NCI-H460 (cell line): Measurements from ENCODE around the gene TSPYL1. TPM values are rescaled to one million over a fixed set of nuclear protein-coding genes. Genes with fewer than 3 reads are reported as not detected.
"Not testable (repeated sequence)": the region's sequence is repeated elsewhere in the genome, so short reads cannot be mapped to it uniquely, and the experiment has no call there.

Source experiments
- DNase-seq: peaks from one replicate; pipeline ENCODE4 v3.0.0-alpha.2; 2016; ENCODE audit warnings: low read depth; ENCODE audit errors: extremely low read depth
- polyA plus RNA-seq: library from polyadenylated mRNA; depleted of rRNA; stranded (reverse); fragments of >200 nt; gene quantifications from 2 replicates; pipeline ENCODE4 v1.2.3, GENCODE V29; 2014; cell fraction: nucleus; rRNA removed
- total RNA-seq: library from RNA; depleted of rRNA; stranded (reverse); fragments of >200 nt; shearing (Covaris generic); gene quantifications from 2 replicates; pipeline ENCODE4 v1.2.3, GENCODE V29; 2014; rRNA removed

The TSPYL1 gene
- 32.3 and 34.6 TPM in 2 replicates for total RNA-seq
- 13.4 and 15.2 TPM in 2 replicates for polyA plus RNA-seq

DNA sequence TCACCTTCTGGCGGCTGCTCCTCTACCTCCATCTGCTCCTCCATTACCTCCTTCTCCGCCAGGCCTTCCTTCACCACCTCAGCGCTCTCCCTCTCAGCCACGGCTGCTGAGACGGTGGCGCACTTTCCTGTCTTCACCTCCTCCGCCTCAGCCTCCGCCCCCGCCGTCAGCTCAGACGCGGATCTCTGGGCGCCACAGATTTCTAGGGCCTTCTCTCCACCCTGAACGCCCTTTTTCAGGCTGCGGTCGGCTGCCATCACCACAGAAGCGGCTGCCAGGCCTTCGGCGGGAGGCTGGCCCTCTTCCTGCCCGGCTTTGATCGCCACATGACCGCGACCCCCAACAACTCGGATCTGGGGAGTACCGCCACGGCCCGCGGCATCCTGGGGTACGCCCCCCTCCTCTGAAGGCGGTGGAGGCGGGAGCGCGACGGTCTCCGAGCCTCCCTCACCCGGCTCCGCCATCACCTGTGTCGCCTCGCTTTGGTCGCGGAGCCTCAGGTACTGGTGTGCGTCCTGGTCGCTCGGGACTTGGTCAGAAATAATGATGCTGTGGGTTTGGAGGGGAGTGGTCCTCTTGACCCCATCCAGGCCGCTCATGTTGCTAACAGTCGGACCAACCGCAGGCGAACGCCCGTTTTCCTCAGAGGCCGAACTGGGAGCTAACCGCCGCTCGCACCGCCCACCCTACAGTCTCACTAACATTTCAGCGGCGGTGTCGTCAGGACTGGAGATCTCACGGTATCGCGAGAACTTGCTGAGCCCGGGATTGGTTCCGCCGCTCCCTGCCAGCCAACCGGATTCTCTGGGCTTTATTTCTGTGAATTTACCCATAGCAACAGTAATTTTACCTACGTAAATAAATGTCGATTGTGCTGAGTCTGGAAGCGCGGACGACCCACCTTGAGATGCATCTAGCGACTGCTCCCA, at the start of gene TSPYL1:
TSS of gene TSPYL1 (minus strand) at position 699 of the 929 bp plus-strand sequence. CDS start at position 599, 100 bp downstream.
- peak; percentile 93 for DNase-seq

DNA sequence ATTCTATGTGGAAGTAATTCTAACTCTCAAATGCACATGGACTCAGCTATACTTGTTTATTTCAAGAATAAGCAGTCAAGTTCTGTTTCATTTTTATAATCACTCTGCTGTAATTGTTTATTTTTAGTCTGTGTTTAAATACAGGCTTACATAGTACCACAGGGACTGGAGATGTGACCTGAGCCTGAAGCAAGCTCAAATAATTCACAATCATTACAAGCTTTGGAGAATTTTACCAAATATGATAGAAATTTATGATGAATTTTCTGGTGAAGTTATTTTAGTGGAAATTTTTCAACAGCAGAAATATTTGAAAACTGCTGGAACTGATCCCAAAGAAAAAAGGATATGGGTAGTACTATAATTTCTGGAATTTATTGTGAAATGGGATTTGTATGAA, 49.4 kb upstream of the TSPYL1 start:
- DNase-seq: no peak

- no peak for DNase-seq
These were observed 48.8 kb upstream of the TSPYL1 start for GRCh38 chr6:116328528-116328903.

- no peak for DNase-seq
These were observed 48.2 kb upstream of the TSPYL1 start for GRCh38 chr6:116327803-116328527.

DNA sequence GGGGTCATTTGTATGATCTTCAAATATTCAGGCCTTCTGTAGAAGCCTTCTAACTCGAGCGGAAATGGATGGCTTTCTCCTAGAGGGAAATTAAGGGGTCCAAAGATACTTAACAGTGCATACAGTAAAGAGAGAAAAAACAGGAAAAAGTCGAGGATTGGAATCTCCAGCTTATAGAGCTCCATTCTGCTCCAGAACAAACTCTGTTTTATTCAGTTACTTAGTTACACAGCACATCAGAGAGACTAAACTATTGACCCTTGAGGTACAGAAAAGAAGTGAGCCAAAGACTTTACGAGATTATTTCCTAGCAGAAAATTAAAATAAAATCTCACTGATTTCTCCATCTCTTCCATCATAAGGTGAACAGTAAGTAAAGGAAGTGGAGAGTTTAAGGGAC, 47.3 kb upstream of the TSPYL1 start:
- no peak for DNase-seq

DNA sequence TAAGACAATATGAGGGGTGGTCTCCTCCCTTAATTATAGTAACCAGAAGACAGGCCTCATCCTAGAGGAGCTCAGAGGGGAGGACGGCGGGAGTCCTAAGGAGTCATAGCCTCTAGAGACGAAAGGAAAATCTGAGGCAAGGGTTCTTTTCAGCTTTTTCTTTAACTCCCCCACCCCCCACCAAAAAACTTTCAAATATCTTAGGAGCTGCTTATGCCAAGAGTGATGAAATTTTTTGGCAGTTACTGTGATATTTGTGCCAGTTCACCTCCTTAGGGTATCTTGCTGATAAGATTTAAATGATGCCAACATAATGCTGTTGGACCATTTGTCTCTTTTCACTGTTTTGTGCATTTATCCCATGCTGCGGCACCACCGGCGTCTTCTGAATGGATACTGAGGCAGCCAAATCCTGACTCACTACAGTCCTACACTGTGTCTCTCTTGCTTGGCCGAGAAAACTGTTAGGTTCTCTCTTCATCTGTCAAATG, 46.5 kb upstream of the TSPYL1 start:
- no peak for DNase-seq

DNA sequence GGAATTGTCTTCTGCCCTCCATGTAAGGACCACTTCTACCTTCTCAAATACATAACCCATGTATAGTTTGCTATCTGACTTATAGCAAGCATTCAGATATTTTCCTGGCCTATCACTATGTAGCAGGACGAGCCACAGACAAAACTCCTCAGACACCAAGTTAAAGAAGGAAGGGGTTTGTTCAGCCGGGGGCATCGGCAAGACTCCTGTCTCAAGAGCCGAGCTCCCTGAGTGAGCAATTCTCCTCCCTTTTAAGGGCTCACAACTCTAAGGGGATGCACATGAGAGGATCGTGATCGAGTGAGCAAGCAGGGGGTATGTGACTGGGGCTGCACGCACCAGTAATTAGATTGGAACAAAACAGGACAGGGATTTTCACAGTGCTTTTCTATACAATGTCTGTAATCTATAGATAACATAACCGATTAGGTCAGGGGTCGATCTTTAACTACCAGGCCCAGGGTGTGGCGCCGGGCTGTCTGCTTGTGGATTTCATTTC, 46.0 kb upstream of the TSPYL1 start:
- DNase-seq: not testable (repeated sequence)

GRCh38 chr6:116323863-116324262, 44.1 kb upstream of the TSPYL1 start:
- no peak for DNase-seq

DNA sequence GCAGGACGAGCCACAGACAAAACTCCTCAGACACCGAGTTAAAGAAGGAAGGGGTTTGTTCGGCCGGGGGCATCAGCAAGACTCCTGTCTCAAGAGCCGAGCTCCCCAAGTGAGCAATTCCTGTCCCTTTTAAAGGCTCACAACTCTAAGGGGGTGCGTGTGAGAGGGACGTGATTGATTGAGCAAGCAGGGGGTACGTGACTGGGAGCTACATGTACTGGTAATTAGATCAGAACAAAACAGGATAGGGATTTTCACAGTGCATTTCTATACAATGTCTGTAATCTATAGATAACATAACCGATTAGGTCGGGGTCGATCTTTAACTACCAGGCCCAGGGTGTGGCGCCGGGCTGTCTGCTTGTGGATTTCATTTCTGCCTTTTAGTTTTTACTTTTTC, 42.2 kb upstream of the TSPYL1 start:
- not testable (repeated sequence) for DNase-seq

DNA sequence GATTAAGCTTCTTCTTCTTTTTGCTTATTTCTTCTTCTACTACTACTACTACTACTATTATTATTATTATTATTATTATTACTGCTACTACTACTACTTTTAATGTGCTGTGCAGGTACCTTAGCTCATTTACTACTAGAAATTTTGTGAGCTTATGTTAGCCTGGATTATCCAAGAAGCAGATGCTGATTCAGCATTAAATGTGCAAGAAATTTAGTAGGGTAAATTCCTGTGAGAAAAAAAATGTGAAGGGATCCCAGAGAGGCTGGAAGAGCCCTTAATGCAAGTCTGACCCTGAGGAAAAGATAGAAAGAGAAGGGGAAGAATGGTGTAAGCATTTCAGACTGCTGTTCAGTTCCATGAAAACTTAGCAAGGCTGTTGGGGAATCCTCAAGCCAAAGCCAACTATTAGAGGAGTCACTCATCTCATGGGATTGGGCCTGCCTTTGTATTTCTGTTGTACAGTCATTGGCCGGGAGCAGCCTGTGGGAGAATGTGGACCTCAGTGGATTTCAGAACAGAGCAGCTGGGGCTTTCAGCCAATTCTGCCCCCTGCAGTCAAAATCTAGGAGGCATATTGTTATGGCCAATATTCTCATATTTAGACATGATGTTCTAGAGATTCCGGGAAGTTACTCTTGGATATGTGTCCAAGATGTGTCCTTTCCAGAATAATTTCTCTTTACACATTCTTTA, 37.2 kb upstream of the TSPYL1 start:
- no peak for DNase-seq

DNA sequence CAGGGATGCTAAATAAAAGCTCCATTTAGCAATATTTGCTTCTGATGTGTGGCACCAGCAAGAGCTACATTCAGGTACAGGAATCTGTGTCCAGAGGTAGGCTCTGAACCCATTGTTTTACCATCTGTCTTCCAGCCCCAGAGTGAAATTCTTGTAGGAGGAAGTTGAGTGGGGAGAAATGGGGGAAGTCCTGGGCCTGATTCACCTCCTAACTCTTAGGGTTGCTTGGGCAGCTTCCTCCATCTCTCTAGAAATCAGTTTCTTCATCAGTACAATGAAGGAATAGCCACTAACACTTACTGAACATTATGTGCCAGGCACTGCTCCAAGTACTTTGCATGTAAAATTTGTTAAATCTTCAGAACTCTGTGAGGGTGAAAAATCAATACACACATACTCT, 35.1 kb upstream of the TSPYL1 start:
- no peak for DNase-seq

DNA sequence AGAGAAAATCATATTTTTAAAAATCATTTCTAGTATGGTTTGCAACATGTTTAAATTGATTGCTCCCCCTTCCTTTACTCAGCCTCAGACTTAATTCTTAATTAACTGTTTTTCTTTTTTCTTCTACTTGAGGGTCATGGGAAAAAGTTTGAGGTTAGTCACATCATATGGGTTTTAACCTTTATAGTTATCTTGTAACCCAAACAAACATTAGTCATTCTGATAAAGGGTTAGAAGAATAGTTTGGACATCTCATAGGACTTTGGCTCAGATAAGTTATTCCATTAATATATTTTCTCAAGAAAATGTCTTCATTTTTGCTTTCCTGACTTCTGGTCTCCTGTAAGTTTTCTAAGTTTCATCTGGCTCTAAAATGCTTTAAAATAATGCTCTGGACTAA, 34.5 kb upstream of the TSPYL1 start:
- no peak for DNase-seq

DNA sequence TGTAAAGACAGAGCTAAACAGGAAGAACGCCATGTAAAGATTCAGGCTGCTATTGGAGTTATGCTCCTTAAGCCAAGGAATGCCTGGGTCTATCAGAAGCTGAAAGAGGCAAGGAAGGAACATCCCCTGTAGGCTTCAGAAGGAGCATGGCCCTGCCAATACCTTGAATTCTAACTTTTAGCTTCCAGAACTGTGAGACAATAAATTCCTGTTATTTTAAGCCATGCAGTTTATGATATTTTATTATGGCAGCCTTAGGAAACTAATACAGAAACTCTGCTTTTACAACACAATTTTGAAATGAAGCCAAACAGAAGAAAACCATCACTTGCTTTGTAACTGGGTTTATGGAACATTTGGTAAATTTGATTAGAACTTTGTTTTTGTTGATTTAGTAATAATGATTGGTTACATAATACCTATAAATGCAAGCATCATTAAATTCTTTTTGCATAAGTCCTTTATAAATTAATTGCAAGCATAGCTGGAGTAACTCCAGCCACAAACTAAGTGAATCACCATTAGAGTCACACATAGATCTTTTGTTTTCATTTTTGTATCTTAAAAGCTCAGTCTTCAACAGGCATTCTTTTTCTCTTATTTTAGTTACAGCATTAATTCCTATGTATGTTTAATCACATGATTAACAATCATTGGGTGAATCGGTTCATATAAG, 33.5 kb upstream of the TSPYL1 start:
- no peak for DNase-seq

- DNase-seq: no peak
These were observed 29.9 kb upstream of the TSPYL1 start for GRCh38 chr6:116309657-116310056.

DNA sequence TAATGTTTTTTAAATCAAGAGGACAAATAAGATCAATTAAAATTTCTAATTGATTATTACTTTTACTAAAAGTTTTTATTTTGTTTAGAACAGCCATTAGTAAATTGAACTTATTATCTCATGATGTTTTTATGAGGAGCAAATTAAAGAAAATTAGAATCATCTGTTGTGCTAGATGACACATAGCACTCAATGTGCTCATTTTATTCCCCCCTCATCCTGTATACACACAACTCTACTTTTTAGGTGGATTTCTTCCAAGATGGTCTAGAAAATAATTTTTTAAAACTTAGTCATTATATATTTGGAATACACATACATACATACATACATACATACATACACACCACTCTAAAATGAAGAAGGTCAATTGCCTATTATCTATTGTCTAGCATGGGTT, 29.3 kb upstream of the TSPYL1 start:
- no peak for DNase-seq

GRCh38 chr6:116307633-116308032, 27.9 kb upstream of the TSPYL1 start:
- no peak for DNase-seq

- DNase-seq: no peak
These were observed 27.3 kb upstream of the TSPYL1 start for GRCh38 chr6:116307001-116307400.

- no peak for DNase-seq
These were observed 24.9 kb upstream of the TSPYL1 start for GRCh38 chr6:116304538-116305097.

DNA sequence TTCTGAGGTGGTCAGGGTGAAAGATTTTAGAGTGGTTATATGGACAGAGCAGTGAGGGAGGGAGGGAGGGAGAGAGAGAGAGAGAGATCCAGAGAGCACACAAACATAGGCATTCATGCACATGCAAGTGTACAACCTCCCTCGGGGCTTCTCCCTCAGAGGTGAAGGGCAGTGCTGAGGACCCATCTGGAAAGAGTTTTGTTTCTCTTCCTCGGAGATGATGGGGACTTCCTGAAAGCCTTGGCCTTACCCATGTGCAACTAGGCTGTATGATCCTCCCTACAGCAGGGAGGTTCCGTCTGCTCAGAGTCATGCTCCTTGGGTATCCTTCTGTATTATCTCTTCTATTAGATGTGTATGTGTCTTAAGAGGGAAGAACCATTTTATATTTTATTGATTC, 21.4 kb upstream of the TSPYL1 start:
- DNase-seq: no peak

GRCh38 chr6:116300566-116300965, 20.8 kb upstream of the TSPYL1 start:
- no peak for DNase-seq
